D341Med (cell line): Measurements from ENCODE around the gene CREG2.

Experiments used
- DNase-seq: peaks from one replicate; pipeline ENCODE4 v3.0.0; 2012; ENCODE audit warnings: low spot score

The CREG2 gene

DNA sequence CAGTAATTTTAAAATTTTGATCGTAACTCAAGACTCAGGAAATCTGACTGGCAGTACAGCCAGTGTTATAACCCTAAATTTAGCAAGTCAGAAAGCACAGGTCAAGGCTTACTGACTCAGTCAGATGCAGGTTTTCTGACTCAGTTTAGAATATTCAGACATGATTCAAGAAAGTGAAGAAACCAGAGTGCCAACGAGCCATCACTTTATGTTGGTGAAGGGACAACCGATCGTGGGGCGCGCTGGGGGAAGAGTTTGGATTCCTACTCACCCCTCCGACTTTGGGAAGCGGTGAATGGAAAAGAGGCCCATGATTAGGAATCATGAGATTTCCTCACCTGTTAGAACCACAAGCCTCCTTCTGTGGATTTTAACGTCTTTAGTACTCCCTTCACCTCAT, 79.8 kb downstream of the CREG2 start:
- DNase-seq = no peak

DNA sequence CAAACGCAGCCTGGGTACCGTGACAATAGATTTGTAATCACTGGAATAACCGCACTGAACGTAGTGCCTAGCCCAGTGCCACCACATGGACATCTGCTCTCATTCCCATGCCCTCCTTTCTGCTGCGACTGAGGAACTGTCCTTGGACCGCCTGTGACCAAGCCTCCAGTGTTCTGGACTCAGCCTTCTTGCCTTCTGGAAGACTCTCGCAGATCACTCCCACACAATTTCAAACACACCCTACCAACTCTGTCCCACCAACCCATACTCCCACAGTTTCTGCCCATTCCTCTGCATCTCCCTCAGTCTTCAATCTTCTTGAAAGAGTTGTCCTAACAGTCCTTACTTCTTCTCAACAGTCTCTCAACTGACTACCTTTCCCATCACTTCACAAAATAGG, 80.9 kb downstream of the CREG2 start:
- DNase-seq = no peak

DNA sequence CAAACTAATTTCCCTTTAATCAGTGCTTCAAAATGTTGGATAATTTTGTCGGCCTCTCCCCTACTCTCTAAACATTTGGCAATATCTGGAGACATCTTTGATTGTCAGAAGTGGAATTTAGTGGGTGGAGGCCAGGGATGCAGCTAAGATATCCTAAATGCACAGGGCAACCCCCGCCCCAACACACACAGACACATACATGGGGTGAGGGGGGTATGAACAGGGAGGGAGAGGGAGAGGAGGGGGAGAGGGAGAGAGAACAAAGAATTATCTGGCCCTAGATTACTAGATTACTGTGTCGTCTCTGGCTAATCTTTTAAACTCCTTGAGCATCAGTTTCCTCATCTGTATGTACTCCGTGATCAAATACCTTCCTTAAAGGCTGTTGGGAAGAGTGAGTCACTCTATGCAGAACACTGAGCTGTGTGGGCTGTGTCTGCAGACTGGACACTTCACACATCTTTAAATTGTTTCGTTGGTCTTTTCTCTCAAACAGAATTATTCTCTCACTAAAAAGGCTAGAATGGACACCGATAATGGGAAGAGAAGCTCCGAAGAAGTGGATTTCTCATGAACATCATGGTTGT, 81.7 kb downstream of the CREG2 start:
- DNase-seq = no peak

DNA sequence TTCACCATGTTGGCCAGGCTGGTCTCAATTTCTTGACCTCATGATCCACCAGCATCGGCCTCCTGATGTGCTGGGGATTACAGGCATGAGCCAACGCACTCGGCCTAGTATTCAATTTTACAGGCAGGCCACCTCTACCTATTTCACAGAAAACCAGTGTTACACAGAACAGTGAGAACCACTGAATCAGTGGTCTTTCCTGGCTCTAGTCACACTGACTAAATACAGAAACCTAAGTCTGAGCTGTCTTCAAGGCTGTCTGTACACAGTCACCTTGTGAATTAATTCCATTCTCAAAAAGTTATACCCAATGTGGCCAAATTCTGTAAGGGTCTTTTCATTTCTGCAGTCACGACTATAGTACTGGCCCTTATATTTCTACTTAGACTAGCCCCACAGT, 82.3 kb downstream of the CREG2 start:
- DNase-seq = no peak

DNA sequence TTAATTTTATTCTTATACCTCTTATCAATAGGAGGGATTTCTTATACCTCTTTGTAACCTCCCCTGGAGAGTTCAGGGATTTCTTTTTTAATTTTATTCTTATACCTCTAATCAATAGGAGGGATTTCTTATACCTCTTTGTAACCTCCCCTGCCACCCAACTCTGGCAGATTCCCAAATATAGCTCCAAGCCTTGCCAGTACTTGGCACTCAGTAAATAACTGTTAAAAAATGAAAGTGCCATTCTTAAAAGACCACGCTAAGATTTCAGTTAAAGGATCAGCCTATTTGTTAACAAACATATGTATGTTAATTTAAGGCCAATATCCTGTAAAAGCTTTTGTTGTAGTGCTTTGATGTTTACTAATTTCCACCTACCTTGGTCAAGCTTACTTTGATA, 83.6 kb downstream of the CREG2 start:
- DNase-seq = no peak

DNA sequence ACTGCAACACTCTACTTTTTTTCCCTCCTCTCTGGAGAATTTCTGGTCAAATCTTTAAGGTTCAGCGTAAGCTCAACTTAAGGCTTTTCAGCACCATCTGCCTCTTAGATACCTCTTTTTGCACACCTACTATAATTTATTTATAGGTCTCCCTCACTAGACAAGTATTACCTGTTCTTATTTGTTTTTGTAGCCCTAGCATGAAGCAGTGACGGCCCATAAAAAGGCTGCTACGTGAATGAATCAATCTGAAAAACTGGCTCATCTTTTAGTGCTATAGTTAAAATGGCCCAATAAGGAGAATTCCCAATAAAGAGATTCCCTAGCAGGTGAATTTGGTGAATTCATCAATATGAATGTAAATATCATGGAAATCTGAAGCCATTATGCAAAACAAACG, 85.3 kb downstream of the CREG2 start:
- no peak for DNase-seq

DNA sequence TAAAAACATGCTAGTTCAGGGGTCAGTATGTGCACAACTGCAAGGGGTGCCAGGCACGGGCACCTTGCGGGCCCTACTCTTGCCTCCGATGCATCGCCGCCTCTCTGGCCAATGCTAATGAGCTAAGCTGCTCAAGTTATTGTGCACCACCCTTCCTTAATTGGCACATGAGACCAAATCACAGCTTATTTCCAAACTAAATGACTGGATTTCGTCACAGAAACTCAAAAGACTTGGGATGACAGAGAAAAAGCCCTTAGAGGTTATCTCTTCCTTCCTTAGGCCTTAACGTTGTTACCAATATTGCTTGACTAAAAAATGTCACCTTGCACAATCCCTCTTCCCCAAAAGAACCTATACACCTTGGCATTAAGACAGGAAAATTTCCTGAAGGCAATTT, 86.5 kb downstream of the CREG2 start:
- DNase-seq = no peak

DNA sequence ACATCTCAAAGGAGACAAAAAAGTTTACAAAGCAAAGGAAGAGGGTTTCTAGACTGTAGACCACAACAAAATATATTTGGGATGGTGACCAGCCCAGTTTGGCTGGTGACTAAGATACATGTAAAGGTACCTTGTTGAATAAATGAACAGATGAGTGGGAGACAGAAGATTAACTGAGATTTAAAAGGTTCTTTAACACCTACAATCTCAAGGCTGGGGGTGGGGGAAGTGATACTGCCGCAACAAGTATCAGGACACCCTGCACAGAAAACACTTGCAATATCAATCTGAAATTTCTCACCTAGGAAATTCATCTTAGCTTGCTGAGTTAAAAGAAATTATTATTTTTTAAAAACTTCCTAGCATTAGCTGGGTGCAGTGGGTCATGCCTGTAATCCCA, 87.1 kb downstream of the CREG2 start:
- DNase-seq = no peak

DNA sequence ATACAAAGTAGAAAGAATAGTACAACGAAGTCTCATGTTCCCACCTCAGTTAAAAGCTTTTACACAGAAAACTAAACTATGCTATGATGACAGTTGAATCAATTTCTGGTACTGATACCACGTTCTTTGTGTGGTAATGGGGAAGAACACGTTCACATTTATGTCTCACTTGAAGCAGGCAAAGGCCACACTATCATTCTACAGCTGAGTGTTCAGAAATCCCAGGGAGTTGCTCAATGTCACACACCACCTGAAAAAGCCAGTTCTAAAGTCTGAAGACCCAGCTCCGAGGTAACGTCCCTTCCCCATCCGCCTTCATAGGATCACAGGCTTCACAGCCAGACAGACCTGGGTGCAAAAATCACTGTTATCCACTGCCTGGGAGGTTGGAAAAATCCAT, 87.7 kb downstream of the CREG2 start:
- DNase-seq = no peak

DNA sequence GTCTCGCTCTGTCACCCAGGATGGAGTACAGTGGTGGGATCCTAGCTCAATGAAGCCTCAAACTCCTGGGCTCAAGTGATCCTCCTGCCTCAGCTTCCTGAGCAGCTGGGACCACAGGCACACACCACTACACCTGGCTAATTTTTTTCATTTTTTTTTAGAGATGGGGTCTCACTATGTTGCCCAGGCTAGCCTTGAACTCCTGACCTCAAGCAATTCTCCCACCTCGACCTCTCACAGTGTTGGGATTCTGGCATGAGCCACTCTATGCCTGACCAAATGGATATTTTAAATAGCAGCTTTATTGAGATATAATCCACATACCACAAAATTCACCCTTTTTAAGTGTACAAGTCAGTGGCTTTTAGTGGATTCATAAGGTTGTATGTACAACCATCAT, 89.9 kb downstream of the CREG2 start:
- DNase-seq = no peak

DNA sequence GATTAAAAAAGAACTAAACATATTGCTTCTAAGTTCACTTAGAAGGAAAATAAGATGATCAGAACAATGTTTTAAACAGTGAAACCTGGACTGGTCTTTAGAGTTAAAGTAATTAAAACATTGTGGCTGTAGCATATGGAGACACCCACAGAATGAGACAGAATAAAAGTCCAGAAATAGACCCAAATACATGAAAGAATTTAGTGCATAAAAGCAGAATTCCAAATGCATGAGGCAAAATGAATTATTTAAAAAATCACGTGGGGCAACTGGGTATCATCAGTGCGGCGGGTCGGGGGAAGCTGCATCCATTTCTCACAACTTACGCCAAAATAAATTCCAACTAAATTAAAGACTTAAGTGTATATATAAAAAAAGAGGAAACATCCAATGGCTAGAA, 90.9 kb downstream of the CREG2 start:
- no peak for DNase-seq

DNA sequence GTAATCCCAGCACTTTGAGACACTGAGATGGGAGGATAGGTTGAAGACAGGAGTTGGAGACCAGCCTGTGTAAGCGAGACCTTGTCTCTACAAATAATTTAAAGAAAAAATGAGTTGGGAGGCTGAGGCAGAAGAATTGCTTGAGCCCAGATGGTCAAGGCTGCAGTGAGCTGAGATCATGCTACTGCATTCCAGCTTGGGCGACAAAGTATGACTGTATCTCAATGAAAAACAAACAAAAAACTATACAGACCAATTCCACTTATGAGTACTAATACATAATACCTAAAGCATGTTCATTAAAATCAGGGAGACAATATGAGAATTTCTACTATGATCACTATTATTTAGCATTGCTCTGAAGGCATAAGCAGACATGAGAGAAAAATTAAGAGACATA, 91.4 kb downstream of the CREG2 start:
- no peak for DNase-seq
